Activated naive CD4-positive, alpha-beta T cell (primary cell): ENCODE data around the gene SOX13.
A peak's percentile ranks its signal among the peaks of the same experiment; 100 is the strongest.

Experiments
- DNase-seq, 4 experiments: peaks; one replicate each; lab custom pipeline; 2025; lab: John Stamatoyannopoulos, UW

Gene SOX13

GRCh38 chr1:204153667-204154066 lies 80.8 kb downstream of the SOX13 start:
- DNase-seq, result no peak

GRCh38 chr1:204154568-204155255 lies 81.8 kb downstream of the SOX13 start:
- DNase-seq, result no peak

GRCh38 chr1:204155881-204156280 lies 83.0 kb downstream of the SOX13 start:
- DNase-seq, result no peak

- DNase-seq, result no peak
Observed at GRCh38 chr1:204157962-204158361, 85.0 kb downstream of the SOX13 start.

- no peak for DNase-seq
Observed at GRCh38 chr1:204161609-204162493, 88.9 kb downstream of the SOX13 start.

GRCh38 chr1:204162494-204163074 lies 89.7 kb downstream of the SOX13 start:
- peak; percentile 55 to 76 (median 71) for DNase-seq

GRCh38 chr1:204166219-204166618 lies 93.3 kb downstream of the SOX13 start, which contains the start of gene REN:
REN (minus strand) TSS chr1:204166337; CDS start chr1:204166293, 44 bp downstream.
- DNase-seq, result no peak

- no peak for DNase-seq
Observed at GRCh38 chr1:204167730-204168129, 94.8 kb downstream of the SOX13 start.

GRCh38 chr1:204169858-204170257 lies 96.9 kb downstream of the SOX13 start:
- DNase-seq, result no peak

GRCh38 chr1:204170494-204171155 lies 97.7 kb downstream of the SOX13 start:
- no peak for DNase-seq

- no peak for DNase-seq
Observed at GRCh38 chr1:204171751-204172178, 98.8 kb downstream of the SOX13 start.

GRCh38 chr1:204172404-204173029 lies 99.6 kb downstream of the SOX13 start:
- no peak for DNase-seq

- DNase-seq, result no peak
Observed at GRCh38 chr1:204174958-204175357, 102.0 kb downstream of the SOX13 start.

- DNase-seq, result no peak
Observed at GRCh38 chr1:204176049-204176448, 103.1 kb downstream of the SOX13 start.

GRCh38 chr1:204177133-204177532 lies 104.2 kb downstream of the SOX13 start:
- DNase-seq, result no peak
